Neural cell (in vitro differentiated cells): ENCODE data around the gene PLCL1. TPM values are rescaled to one million over a fixed set of nuclear protein-coding genes. Genes with fewer than 3 reads are reported as not detected.

Experiments
- H2AFZ ChIP-seq: fragments of 200-600, 300-800 bp; sonication (generic), shearing (Covaris generic); 2 replicates; pipeline ENCODE4 v1.6.0; 2014; ENCODE audit warnings: low read depth, mild to moderate bottlenecking, antibody characterized with exemption, low read length, moderate library complexity
- H3F3A ChIP-seq: fragments of 200-600 bp; shearing (Covaris generic); 2 replicates; pipeline ENCODE4 v1.6.1; 2016; ENCODE audit warnings: mild to moderate bottlenecking, moderate library complexity, mixed read lengths, antibody characterized with exemption, low read length; ENCODE audit not compliant: insufficient read depth, poor library complexity, severe bottlenecking
- H3K27ac ChIP-seq: fragments of 200-600, 300-800 bp; sonication (generic), shearing (Covaris generic); 2 replicates; pipeline ENCODE4 v1.5.1; 2014; ENCODE audit warnings: mild to moderate bottlenecking, low read length, moderate library complexity
- H3K27me3 ChIP-seq: fragments of 300-800, 200-600 bp; sonication (generic), shearing (Covaris generic); 2 replicates; pipeline ENCODE4 v1.6.0; 2014; ENCODE audit warnings: mild to moderate bottlenecking, low read depth, low read length, moderate library complexity; ENCODE audit not compliant: insufficient read depth
- H3K36me3 ChIP-seq: fragments of 300-800, 200-600 bp; sonication (generic), shearing (Covaris generic); 2 replicates; pipeline ENCODE4 v1.5.1; 2014; ENCODE audit warnings: mild to moderate bottlenecking, antibody characterized with exemption, low read length, moderate library complexity; ENCODE audit not compliant: insufficient read depth
- H3K4me2 ChIP-seq: fragments of 300-800, 200-600 bp; sonication (generic), shearing (Covaris generic); 2 replicates; pipeline ENCODE4 v1.6.0; 2014; ENCODE audit warnings: mild to moderate bottlenecking, low read length
- H3K4me3 ChIP-seq: fragments of 300-800, 200-600 bp; sonication (generic), shearing (Covaris generic); 2 replicates; pipeline ENCODE4 v1.5.1; 2014; ENCODE audit warnings: mild to moderate bottlenecking, low read length, moderate library complexity
- H3K79me2 ChIP-seq: fragments of 200-600 bp; shearing (Covaris generic); replicated peaks from 2 replicates; pipeline ENCODE4 v1.6.0; 2014; ENCODE audit warnings: mild to moderate bottlenecking, low read length, moderate library complexity; ENCODE audit not compliant: insufficient read depth
- H3K9ac ChIP-seq: fragments of 300-800, 200-600 bp; sonication (generic), shearing (Covaris generic); 2 replicates; pipeline ENCODE4 v1.6.1; 2016; ENCODE audit warnings: mild to moderate bottlenecking, low read length, mixed read lengths
- H3K9me2 ChIP-seq: fragments of 200-600 bp; shearing (Covaris generic); 2 replicates; pipeline ENCODE4 v1.6.1; 2016; ENCODE audit warnings: mild to moderate bottlenecking, low read length, mixed read lengths; ENCODE audit not compliant: insufficient read depth
- H3K9me3 ChIP-seq: fragments of 200-600, 300-800 bp; sonication (generic), shearing (Covaris generic); 2 replicates; pipeline ENCODE4 v1.6.1; 2016; ENCODE audit warnings: mild to moderate bottlenecking, mixed run types, low read length, moderate library complexity, mixed read lengths
- H4K20me1 ChIP-seq: fragments of 200-600 bp; shearing (Covaris generic); 2 replicates; pipeline ENCODE4 v1.6.1; 2016; ENCODE audit warnings: mild to moderate bottlenecking, mixed run types; ENCODE audit not compliant: insufficient read depth
- EP300 ChIP-seq: fragments of 450-650 bp; conservative IDR thresholded peaks from 2 replicates; pipeline ENCODE4 v1.6.1; 2014; ENCODE audit warnings: antibody characterized with exemption, mild to moderate bottlenecking, moderate library complexity; ENCODE audit not compliant: poor library complexity, severe bottlenecking
- EZH2 ChIP-seq: fragments of 200-600, 300-800 bp; shearing (Covaris generic), sonication (generic); IDR thresholded peaks from 2 replicates; pipeline ENCODE4 v1.6.1; 2014; ENCODE audit warnings: antibody characterized with exemption, low read length, borderline replicate concordance, mild to moderate bottlenecking; ENCODE audit not compliant: insufficient read depth, poor library complexity, severe bottlenecking
- MXI1 ChIP-seq: fragments of 450-650 bp; conservative IDR thresholded peaks from 2 replicates; pipeline ENCODE4 v1.6.1; 2014; ENCODE audit warnings: antibody characterized with exemption, mild to moderate bottlenecking; ENCODE audit not compliant: poor library complexity, severe bottlenecking
- POLR2AphosphoS5 ChIP-seq: IDR thresholded peaks from 2 replicates; pipeline ENCODE4 v1.6.1; 2012
- RAD21 ChIP-seq: fragments of 450-650 bp; conservative IDR thresholded peaks from 2 replicates; pipeline ENCODE4 v1.6.1; 2014; ENCODE audit warnings: antibody characterized with exemption, mild to moderate bottlenecking, moderate library complexity
- SMC3 ChIP-seq: fragments of 450-650 bp; conservative IDR thresholded peaks from 2 replicates; pipeline ENCODE4 v1.6.1; 2014; ENCODE audit warnings: antibody characterized with exemption, mild to moderate bottlenecking, moderate library complexity; ENCODE audit not compliant: poor library complexity
- TAF1 ChIP-seq: IDR thresholded peaks from 2 replicates; pipeline ENCODE4 v1.6.1; 2012; ENCODE audit warnings: low read depth
- polyA plus RNA-seq: library from polyadenylated mRNA; depleted of rRNA; stranded (reverse); fragments of >200 nt; gene quantifications from 2 replicates; pipeline ENCODE4 v1.2.3, GENCODE V29; 2014
- TF ChIP-seq, protein P1 (sequence below): fragments of 450-650 bp; IDR thresholded peaks from 2 replicates; pipeline ENCODE4 v1.5.1; 2014; ENCODE audit warnings: antibody characterized with exemption, mild to moderate bottlenecking, moderate library complexity; ENCODE audit not compliant: poor library complexity, severe bottlenecking
- TF ChIP-seq, protein P2 (sequence below): IDR thresholded peaks from 2 replicates; pipeline ENCODE4 v1.6.1; 2012; ENCODE audit warnings: borderline replicate concordance

The PLCL1 gene
- polyA plus RNA-seq, 1 donor from 2014 or later: 6.8 TPM

DNA sequence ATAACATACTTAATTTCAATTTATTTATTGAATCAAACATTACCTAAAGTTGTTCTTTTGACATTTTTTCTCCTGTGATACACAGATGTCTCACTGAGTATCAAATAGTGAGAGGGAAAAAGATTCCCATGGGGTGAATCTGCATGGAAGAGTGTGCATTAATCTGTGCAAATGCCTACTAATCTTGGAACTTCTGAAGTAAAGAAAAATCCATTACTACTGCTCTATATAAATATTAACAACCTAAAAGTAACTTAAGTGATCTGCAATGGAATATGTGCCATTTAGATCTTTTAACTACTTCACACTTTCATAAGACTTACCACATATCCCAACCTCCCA is 125.5 kb downstream of the PLCL1 start:
- no peaks in the 10 kb centered on the region for H3K79me2 ChIP-seq
- H2AFZ ChIP-seq: no peak overlapping the region
- no peaks in the 10 kb centered on the region for H4K20me1 ChIP-seq
- no peak overlapping the region for H3K27ac ChIP-seq
- no peaks in the 10 kb centered on the region for H3F3A ChIP-seq
- H3K36me3 ChIP-seq: no peaks in the 10 kb centered on the region
- H3K27me3 ChIP-seq: no peaks in the 10 kb centered on the region
- TF ChIP-seq POLR2AphosphoS5: no peak
- H3K4me3 ChIP-seq: no peak overlapping the region
- H3K9me3 ChIP-seq: no peaks in the 10 kb centered on the region
- H3K9ac ChIP-seq: no peak overlapping the region
- no peak overlapping the region for H3K4me2 ChIP-seq
- H3K9me2 ChIP-seq: no peaks in the 10 kb centered on the region

DNA sequence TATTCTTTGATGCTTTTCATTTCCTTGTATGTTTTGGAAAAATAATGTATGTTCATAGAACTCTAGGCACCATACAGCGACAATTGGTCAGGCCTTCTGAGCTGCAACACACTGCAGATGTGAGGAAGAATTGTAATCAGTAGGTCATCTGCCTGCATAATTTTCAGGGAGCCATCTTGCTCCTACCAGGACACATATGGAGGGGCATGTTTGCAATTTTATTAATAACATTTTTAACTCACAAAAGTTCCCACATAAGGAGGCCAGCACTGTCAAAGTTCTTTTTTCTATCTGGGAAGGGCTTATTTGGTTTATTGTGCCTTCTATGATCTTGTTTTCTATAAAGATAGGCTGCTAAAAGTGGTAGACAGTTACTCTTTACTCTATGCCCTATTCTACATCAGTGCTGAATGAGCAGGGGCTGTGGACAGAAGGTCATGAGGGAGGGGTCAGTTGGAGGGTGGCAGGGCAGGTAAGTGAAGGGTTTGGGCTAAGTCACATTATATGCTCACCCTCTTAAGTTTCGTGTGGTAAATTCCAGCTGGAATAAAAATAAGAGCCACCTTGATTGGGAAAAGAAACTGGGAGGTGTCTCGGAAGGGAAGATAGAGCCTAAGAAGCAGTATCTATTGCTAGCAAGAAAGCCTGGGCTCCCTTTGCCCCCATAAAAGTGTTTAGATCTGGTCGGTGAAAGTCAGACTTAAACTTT is 126.3 kb downstream of the PLCL1 start:
- no peaks in the 10 kb centered on the region for H3K9me2 ChIP-seq
- no peak overlapping the region for H3K4me3 ChIP-seq
- no peaks in the 10 kb centered on the region for H4K20me1 ChIP-seq
- no peaks in the 10 kb centered on the region for H3K36me3 ChIP-seq
- no peaks in the 10 kb centered on the region for H3K27me3 ChIP-seq
- TF ChIP-seq EZH2: no peak
- TF ChIP-seq TAF1: no peak
- TF ChIP-seq, protein P1, sequence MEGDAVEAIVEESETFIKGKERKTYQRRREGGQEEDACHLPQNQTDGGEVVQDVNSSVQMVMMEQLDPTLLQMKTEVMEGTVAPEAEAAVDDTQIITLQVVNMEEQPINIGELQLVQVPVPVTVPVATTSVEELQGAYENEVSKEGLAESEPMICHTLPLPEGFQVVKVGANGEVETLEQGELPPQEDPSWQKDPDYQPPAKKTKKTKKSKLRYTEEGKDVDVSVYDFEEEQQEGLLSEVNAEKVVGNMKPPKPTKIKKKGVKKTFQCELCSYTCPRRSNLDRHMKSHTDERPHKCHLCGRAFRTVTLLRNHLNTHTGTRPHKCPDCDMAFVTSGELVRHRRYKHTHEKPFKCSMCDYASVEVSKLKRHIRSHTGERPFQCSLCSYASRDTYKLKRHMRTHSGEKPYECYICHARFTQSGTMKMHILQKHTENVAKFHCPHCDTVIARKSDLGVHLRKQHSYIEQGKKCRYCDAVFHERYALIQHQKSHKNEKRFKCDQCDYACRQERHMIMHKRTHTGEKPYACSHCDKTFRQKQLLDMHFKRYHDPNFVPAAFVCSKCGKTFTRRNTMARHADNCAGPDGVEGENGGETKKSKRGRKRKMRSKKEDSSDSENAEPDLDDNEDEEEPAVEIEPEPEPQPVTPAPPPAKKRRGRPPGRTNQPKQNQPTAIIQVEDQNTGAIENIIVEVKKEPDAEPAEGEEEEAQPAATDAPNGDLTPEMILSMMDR: no peak
- TF ChIP-seq EP300: no peak
- TF ChIP-seq, protein P2, sequence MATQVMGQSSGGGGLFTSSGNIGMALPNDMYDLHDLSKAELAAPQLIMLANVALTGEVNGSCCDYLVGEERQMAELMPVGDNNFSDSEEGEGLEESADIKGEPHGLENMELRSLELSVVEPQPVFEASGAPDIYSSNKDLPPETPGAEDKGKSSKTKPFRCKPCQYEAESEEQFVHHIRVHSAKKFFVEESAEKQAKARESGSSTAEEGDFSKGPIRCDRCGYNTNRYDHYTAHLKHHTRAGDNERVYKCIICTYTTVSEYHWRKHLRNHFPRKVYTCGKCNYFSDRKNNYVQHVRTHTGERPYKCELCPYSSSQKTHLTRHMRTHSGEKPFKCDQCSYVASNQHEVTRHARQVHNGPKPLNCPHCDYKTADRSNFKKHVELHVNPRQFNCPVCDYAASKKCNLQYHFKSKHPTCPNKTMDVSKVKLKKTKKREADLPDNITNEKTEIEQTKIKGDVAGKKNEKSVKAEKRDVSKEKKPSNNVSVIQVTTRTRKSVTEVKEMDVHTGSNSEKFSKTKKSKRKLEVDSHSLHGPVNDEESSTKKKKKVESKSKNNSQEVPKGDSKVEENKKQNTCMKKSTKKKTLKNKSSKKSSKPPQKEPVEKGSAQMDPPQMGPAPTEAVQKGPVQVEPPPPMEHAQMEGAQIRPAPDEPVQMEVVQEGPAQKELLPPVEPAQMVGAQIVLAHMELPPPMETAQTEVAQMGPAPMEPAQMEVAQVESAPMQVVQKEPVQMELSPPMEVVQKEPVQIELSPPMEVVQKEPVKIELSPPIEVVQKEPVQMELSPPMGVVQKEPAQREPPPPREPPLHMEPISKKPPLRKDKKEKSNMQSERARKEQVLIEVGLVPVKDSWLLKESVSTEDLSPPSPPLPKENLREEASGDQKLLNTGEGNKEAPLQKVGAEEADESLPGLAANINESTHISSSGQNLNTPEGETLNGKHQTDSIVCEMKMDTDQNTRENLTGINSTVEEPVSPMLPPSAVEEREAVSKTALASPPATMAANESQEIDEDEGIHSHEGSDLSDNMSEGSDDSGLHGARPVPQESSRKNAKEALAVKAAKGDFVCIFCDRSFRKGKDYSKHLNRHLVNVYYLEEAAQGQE: no peak
- TF ChIP-seq SMC3: no peak
- no peak for TF ChIP-seq RAD21
- no peak for TF ChIP-seq POLR2AphosphoS5
- no peak for TF ChIP-seq MXI1
- no peak overlapping the region for H3K4me2 ChIP-seq
- H3K9me3 ChIP-seq: no peaks in the 10 kb centered on the region
- H3K27ac ChIP-seq: no peak overlapping the region
- H3K79me2 ChIP-seq: no peaks in the 10 kb centered on the region
- H3K9ac ChIP-seq: no peak overlapping the region
- no peaks in the 10 kb centered on the region for H3F3A ChIP-seq
- H2AFZ ChIP-seq: no peak overlapping the region
